HG02610 (cell line): ENCODE measurements around the gene MRPS9.

ENCODE experiments used
- ATAC-seq: cut with Tn5 transposase; IDR thresholded peaks from one replicate; pipeline ENCODE4 v1.9.1; 2021; ENCODE audit warnings: mild to moderate bottlenecking, moderate library complexity; ENCODE audit not compliant: unreplicated experiment

MRPS9 gene

GRCh38 chr2:105117565-105117964 is 79.7 kb downstream of the MRPS9 start:
- ATAC-seq = no peak

- peak; percentile 54 for ATAC-seq
These were observed 81.1 kb downstream of the MRPS9 start for GRCh38 chr2:105118960-105119359.

GRCh38 chr2:105121434-105121833 is 83.6 kb downstream of the MRPS9 start:
- no peak for ATAC-seq

GRCh38 chr2:105125428-105125827 is 87.6 kb downstream of the MRPS9 start:
- no peak for ATAC-seq

GRCh38 chr2:105125920-105126319 is 88.1 kb downstream of the MRPS9 start:
- ATAC-seq = no peak

- ATAC-seq = no peak
These were observed 88.5 kb downstream of the MRPS9 start for GRCh38 chr2:105126336-105126735.

- no peak for ATAC-seq
These were observed 89.5 kb downstream of the MRPS9 start for GRCh38 chr2:105127289-105127915.

- ATAC-seq = peak; percentile 96
These were observed 91.9 kb downstream of the MRPS9 start for GRCh38 chr2:105129722-105130232.

GRCh38 chr2:105130546-105130945 is 92.7 kb downstream of the MRPS9 start:
- ATAC-seq = no peak

GRCh38 chr2:105134081-105134480 is 96.2 kb downstream of the MRPS9 start:
- no peak for ATAC-seq

- ATAC-seq = no peak
These were observed 97.6 kb downstream of the MRPS9 start for GRCh38 chr2:105135436-105135835.

- no peak for ATAC-seq
These were observed 98.5 kb downstream of the MRPS9 start for GRCh38 chr2:105136394-105136793.

- no peak for ATAC-seq
These were observed 100.8 kb downstream of the MRPS9 start for GRCh38 chr2:105138643-105139042.

GRCh38 chr2:105139556-105140239 is 101.8 kb downstream of the MRPS9 start:
- no peak for ATAC-seq

GRCh38 chr2:105140240-105140568 is 102.3 kb downstream of the MRPS9 start:
- no peak for ATAC-seq

GRCh38 chr2:105141099-105141614 is 103.3 kb downstream of the MRPS9 start:
- no peak for ATAC-seq

- ATAC-seq = no peak
These were observed 104.4 kb downstream of the MRPS9 start for GRCh38 chr2:105142239-105142638.

GRCh38 chr2:105143094-105143466 is 105.2 kb downstream of the MRPS9 start:
- ATAC-seq = no peak

GRCh38 chr2:105143467-105144151 is 105.7 kb downstream of the MRPS9 start:
- no peak for ATAC-seq

GRCh38 chr2:105144152-105144940 is 106.5 kb downstream of the MRPS9 start:
- no peak for ATAC-seq

- peak; percentile 82 for ATAC-seq
These were observed 107.1 kb downstream of the MRPS9 start for GRCh38 chr2:105144941-105145300.
